Smooth muscle cell (in vitro differentiated cells): ENCODE data around the gene TOM1L2. TPM values are rescaled to one million over a fixed set of nuclear protein-coding genes. Genes with fewer than 3 reads are reported as not detected.

ENCODE experiments used
- DNase-seq: peaks from one replicate; lab custom pipeline; 2025; ENCODE audit not compliant: unreplicated experiment; lab: John Stamatoyannopoulos, UW
- H2AFZ ChIP-seq: fragments of 200-600 bp; sonication (generic); 2 replicates; pipeline ENCODE4 v1.6.0; 2016; ENCODE audit warnings: antibody characterized with exemption, low read depth, mild to moderate bottlenecking
- H3F3A ChIP-seq: fragments of 200-600 bp; sonication (generic); 2 replicates; pipeline ENCODE4 v1.6.0; 2017; ENCODE audit warnings: antibody characterized with exemption, low read depth
- H3K27ac ChIP-seq: fragments of 200-600 bp; sonication (generic); 2 replicates; pipeline ENCODE4 v1.5.1; 2016; ENCODE audit warnings: low read depth, mild to moderate bottlenecking
- H3K27me3 ChIP-seq: fragments of 200-600 bp; sonication (generic); 2 replicates; pipeline ENCODE4 v1.6.1; 2016; ENCODE audit warnings: low read depth, mild to moderate bottlenecking
- H3K36me3 ChIP-seq: fragments of 200-600 bp; sonication (generic); 2 replicates; pipeline ENCODE4 v1.5.1; 2016; ENCODE audit warnings: low read depth
- H3K4me1 ChIP-seq: fragments of 200-600 bp; sonication (generic); 2 replicates; pipeline ENCODE4 v1.5.1; 2016; ENCODE audit warnings: low read depth
- H3K4me2 ChIP-seq: fragments of 200-600 bp; sonication (generic); 2 replicates; pipeline ENCODE4 v1.6.0; 2016; ENCODE audit warnings: mild to moderate bottlenecking
- H3K4me3 ChIP-seq: fragments of 200-600 bp; sonication (generic); 2 replicates; pipeline ENCODE4 v1.5.1; 2016; ENCODE audit warnings: mild to moderate bottlenecking
- H3K79me2 ChIP-seq: fragments of 200-600 bp; sonication (generic); 2 replicates; pipeline ENCODE4 v1.6.0; 2016; ENCODE audit warnings: low read depth, mild to moderate bottlenecking
- H3K9ac ChIP-seq: fragments of 200-600 bp; sonication (generic); 2 replicates; pipeline ENCODE4 v1.6.0; 2016; ENCODE audit warnings: low read depth
- H3K9me3 ChIP-seq: fragments of 200-600 bp; sonication (generic); replicated peaks from 2 replicates; pipeline ENCODE4 v1.5.1; 2016; ENCODE audit warnings: low read depth
- H4K20me1 ChIP-seq: fragments of 200-600 bp; sonication (generic); 2 replicates; pipeline ENCODE4 v1.6.0; 2016; ENCODE audit warnings: low read depth
- CTCF ChIP-seq: fragments of 200-600 bp; sonication (generic); IDR thresholded peaks from 2 replicates; pipeline ENCODE4 v1.5.1; 2017; ENCODE audit warnings: borderline replicate concordance, mild to moderate bottlenecking, antibody characterized with exemption; ENCODE audit not compliant: insufficient read depth, poor library complexity, severe bottlenecking
- WGBS: methylation state at CpG from one replicate; pipeline ENCODE4 v1.1.7; 2016; ENCODE audit warnings: low lambda C conversion rate; 5-methylcytosine and 5-hydroxymethylcytosine counted together
- polyA plus RNA-seq: library from polyadenylated mRNA; unstranded; fragments of >200 nt; fragmentation: Nextera tagmentation; extraction: Ambion mirVana; gene quantifications from 2 replicates; pipeline ENCODE4 v1.2.1, GENCODE V29; 2016
- total RNA-seq: library from RNA; depleted of rRNA; stranded (reverse); fragments of >200 nt; gene quantifications from 2 replicates; pipeline ENCODE4 v1.2.3, GENCODE V29; 2014

The TOM1L2 gene
- total and polyA plus RNA-seq, 2 experiments from 2014 or later, result 20.3 to 27.0 TPM

DNA sequence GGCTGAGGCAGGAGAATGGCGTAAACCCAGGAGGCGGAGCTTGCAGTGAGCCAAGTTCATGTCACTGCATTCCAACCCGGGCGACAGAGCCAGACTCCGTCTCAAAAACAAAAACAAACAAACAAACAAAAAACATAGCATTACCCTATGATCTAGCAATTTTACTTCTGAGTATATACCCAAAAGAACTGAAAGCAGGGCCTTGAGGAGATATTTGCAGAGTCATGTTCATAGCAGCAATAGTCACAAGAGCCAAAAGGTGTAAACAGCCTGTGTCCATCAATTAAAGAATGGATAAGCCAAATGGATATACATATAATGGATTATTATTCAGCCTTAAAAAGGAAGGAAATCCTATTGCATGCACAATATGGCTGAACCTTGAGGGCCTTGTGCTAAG, 63.1 kb downstream of the TOM1L2 start:
- no peaks in the 10 kb centered on the region for H3K27me3 ChIP-seq
- H3K4me2 ChIP-seq, result no peak overlapping the region
- H3K36me3 ChIP-seq, result no peaks in the 10 kb centered on the region
- H3K9ac ChIP-seq, result no peak overlapping the region
- no peaks in the 10 kb centered on the region for H3K9me3 ChIP-seq
- no peak overlapping the region for H3K4me3 ChIP-seq
- no peak for TF ChIP-seq CTCF
- WGBS, result 100% methylated on average over 5 of the region's 5 CpGs
- H3K27ac ChIP-seq, result no peak overlapping the region
- DNase-seq, result no peak
- H4K20me1 ChIP-seq, result peaks cover 16% of the 10 kb centered on the region
- no peak overlapping the region for H2AFZ ChIP-seq
- peaks cover 14% of the 10 kb centered on the region for H3K79me2 ChIP-seq
- H3F3A ChIP-seq, result peaks cover 4% of the 10 kb centered on the region
- peaks cover 9% of the 10 kb centered on the region for H3K4me1 ChIP-seq

- WGBS, result 81% methylated on average over 4 of the region's 4 CpGs
Observed at GRCh38 chr17:17907469-17907868, 64.7 kb downstream of the TOM1L2 start.

DNA sequence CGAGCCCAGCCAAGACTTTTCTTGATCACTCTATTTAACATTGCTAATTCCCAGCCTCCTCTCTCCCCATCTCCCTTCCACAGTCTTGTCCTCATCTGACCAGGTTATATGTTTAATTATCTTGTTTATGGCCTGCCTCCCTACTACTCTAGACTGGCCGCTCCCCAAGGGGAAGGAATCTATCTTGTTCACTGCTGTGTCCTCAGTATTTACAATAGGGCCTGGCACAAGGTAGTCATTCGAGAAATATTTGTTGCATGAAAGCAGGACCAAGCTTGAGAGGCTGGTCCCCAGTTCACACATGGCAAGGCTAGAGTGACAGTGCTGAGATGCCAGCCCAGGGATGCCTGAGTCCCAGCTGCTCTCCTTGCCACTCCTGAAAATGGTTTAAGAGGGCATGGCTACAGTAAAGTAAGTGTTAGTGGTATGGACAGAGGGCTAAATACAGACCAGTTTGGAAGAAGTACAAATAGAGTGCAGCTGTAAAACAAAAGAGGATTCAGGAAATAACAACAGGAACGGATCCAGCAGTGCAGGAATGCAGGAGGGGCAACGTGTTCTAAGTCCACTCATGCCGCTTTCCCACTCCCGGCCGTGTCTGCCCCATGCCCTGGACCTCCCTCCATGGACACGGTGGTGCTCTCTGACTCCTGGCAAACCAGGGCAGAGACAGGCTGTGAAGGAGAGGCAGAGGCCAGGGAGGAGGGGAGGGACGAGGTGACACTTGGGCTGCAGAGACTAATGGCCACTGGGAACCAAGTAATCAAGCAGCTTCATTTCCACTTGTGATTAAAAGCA, 65.6 kb downstream of the TOM1L2 start:
- no peak overlapping the region for H2AFZ ChIP-seq
- H3K79me2 ChIP-seq, result peaks cover 14% of the 10 kb centered on the region
- no peaks in the 10 kb centered on the region for H3K9me3 ChIP-seq
- DNase-seq, result no peak
- H3K4me1 ChIP-seq, result peaks cover 3% of the 10 kb centered on the region
- no peaks in the 10 kb centered on the region for H3K27me3 ChIP-seq
- H3K9ac ChIP-seq, result no peak overlapping the region
- peaks cover 23% of the 10 kb centered on the region for H4K20me1 ChIP-seq
- no peak for TF ChIP-seq CTCF
- H3K27ac ChIP-seq, result no peak overlapping the region
- H3K36me3 ChIP-seq, result no peaks in the 10 kb centered on the region
- 90% methylated on average over 10 of the region's 10 CpGs for WGBS
- no peak overlapping the region for H3K4me2 ChIP-seq
- H3F3A ChIP-seq, result peaks cover 4% of the 10 kb centered on the region
- no peak overlapping the region for H3K4me3 ChIP-seq

More at GRCh38 chr17:17907469-17907868, 64.7 kb downstream of the TOM1L2 start:
- Histone ChIP-seq H3K27me3 (no peaks in the 10 kb centered on the region), H3K27ac (no peak overlapping the region), H3K4me2 (no peak overlapping the region), H3K9ac (no peak overlapping the region), H3K36me3 (no peaks in the 10 kb centered on the region), H3K79me2 (peaks cover 14% of the 10 kb centered on the region), H4K20me1 (peaks cover 18% of the 10 kb centered on the region), H3K9me3 (no peaks in the 10 kb centered on the region), H3K4me3 (no peak overlapping the region), H3F3A (peaks cover 4% of the 10 kb centered on the region), H2AFZ (no peak overlapping the region), H3K4me1 (peaks cover 3% of the 10 kb centered on the region)
- no peak for DNase-seq
- TF ChIP-seq CTCF, result no peak

DNA sequence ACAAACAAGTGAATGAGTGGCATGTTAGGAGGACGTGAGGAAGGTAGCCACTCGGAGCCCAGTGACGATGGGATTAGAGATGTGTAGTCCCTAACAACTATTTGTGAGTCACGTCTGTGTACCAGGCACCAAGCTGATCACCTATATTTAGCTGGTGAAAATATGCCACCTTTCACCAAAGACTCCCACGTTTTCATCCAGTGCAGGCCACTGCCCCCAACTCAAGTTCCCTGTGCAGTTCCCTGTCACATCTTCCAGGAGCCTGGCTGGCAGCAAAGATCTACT, 67.2 kb downstream of the TOM1L2 start:
- H3K9ac ChIP-seq, result no peak overlapping the region
- TF ChIP-seq CTCF, result no peak
- H3K4me2 ChIP-seq, result no peak overlapping the region
- no peak overlapping the region for H3K4me3 ChIP-seq
- H3K4me1 ChIP-seq, result no peaks in the 10 kb centered on the region
- DNase-seq, result no peak
- H4K20me1 ChIP-seq, result peaks cover 35% of the 10 kb centered on the region
- 90% methylated on average over 5 of the region's 5 CpGs for WGBS
- H3K79me2 ChIP-seq, result peaks cover 14% of the 10 kb centered on the region
- H3K27me3 ChIP-seq, result no peaks in the 10 kb centered on the region
- no peak overlapping the region for H2AFZ ChIP-seq
- no peaks in the 10 kb centered on the region for H3F3A ChIP-seq
- no peaks in the 10 kb centered on the region for H3K36me3 ChIP-seq
- no peaks in the 10 kb centered on the region for H3K9me3 ChIP-seq
- no peak overlapping the region for H3K27ac ChIP-seq
